K562 (cell line): ENCODE measurements around the gene RAB40B. TPM values are rescaled to one million over a fixed set of nuclear protein-coding genes. Genes with fewer than 3 reads are reported as not detected.

Experiments used
- ATAC-seq: fragments of 200-7000 bp; cut with Tn5 transposase; 3 replicates; pipeline ENCODE4 v1.9.1; 2020; ENCODE audit warnings: moderate library complexity
- BruUV-seq: library from RNA; stranded (reverse); fragments of 400-500 nt; replicated peaks from 2 replicates; lab custom pipeline; 2021; lab: Mats Ljungman, UMichigan
- CTCF ChIA-PET: fragments of 300-600 bp; formaldehyde crosslinking; extraction: SDS; loops from one replicate; lab custom pipeline; 2021; ENCODE audit warnings: low intra/inter-chr PET ratio; lab: Yijun Ruan, JAX
- POLR2A ChIA-PET: fragments of 300-600, 350-650 bp; sonication (Branson Sonifier 250); formaldehyde crosslinking; extraction: SDS; loops from one replicate; lab custom pipeline; 2021; ENCODE audit warnings: antibody characterized with exemption, inconsistent platforms; lab: Yijun Ruan, JAX
- DNase-seq, 4 experiments: peaks; one replicate each; pipeline versions ENCODE4 v3.0.0 to v3.0.0-alpha.2; 2011 to 2018; ENCODE audit warnings: low spot score in 3 of 4, mixed read lengths in 3 of 4; ENCODE audit errors: extremely low read depth in 1 of 4
- FAIRE-seq: peaks from 2 replicates; lab custom pipeline; 2011; peaks lifted over from hg19 to GRCh38; lab: Jason Lieb, UNC
- H2AFZ ChIP-seq: 2 replicates; pipeline ENCODE4 v1.6.0; 2011; ENCODE audit warnings: low read depth, low read length, control low read depth, inconsistent platforms
- H3K27ac ChIP-seq: fragments of 200-600 bp; 3 replicates; pipeline ENCODE4 v1.8.0; 2011; ENCODE audit warnings: low read depth, mild to moderate bottlenecking, control low read depth, inconsistent platforms, low read length, moderate library complexity, mixed read lengths; ENCODE audit errors: extremely low read depth
- H3K27me3 ChIP-seq, 2 experiments: fragments of 300-600 bp in 1 of 2; 2 replicates in 1 of 2; 3 replicates in 1 of 2; pipeline versions ENCODE4 v1.6.0 to v1.8.0; 2011; ENCODE audit warnings: inconsistent platforms in 2 of 2, low read length in 2 of 2, mild to moderate bottlenecking in 1 of 2, mixed read lengths in 1 of 2, moderate library complexity in 1 of 2; ENCODE audit not compliant: control insufficient read depth in 2 of 2, insufficient read depth in 2 of 2
- H3K36me3 ChIP-seq: fragments of 300-600 bp; 3 replicates; pipeline ENCODE4 v1.8.0; 2011; ENCODE audit warnings: mild to moderate bottlenecking, low read length, inconsistent platforms; ENCODE audit not compliant: control insufficient read depth, insufficient read depth
- H3K4me1 ChIP-seq, 2 experiments: fragments of 200-600 bp in 1 of 2; replicated peaks in 1 of 2; 2 replicates in 1 of 2; 3 replicates in 1 of 2; pipeline versions ENCODE4 v1.5.1 to v1.8.0; 2011; ENCODE audit warnings: inconsistent platforms in 2 of 2, low read length in 2 of 2, mild to moderate bottlenecking in 1 of 2, mixed read lengths in 1 of 2, moderate library complexity in 1 of 2; ENCODE audit not compliant: control insufficient read depth in 2 of 2, insufficient read depth in 2 of 2
- H3K4me2 ChIP-seq: 2 replicates; pipeline ENCODE4 v1.6.1; 2011; ENCODE audit warnings: low read length, control low read depth, inconsistent platforms, mixed read lengths; ENCODE audit not compliant: insufficient read depth
- H3K4me3 ChIP-seq: fragments of 200-600 bp; sonication (generic), shearing (Covaris generic); 2 replicates; pipeline ENCODE4 v1.5.1; 2016; ENCODE audit warnings: control low read depth, inconsistent platforms
- H3K79me2 ChIP-seq: fragments of 200-600 bp; 3 replicates; pipeline ENCODE4 v1.8.0; 2011; ENCODE audit warnings: low read length, inconsistent platforms; ENCODE audit not compliant: control insufficient read depth, insufficient read depth
- H3K9ac ChIP-seq, 2 experiments: 2 replicates each; pipeline versions ENCODE4 v1.6.0 to v1.6.1; 2011; ENCODE audit warnings: low read depth in 2 of 2, low read length in 2 of 2, control low read depth in 1 of 2, inconsistent platforms in 1 of 2, mild to moderate bottlenecking in 1 of 2, mixed read lengths in 1 of 2; ENCODE audit not compliant: insufficient read depth in 1 of 2
- H3K9me1 ChIP-seq: one replicate; pipeline ENCODE4 v1.6.0; 2011; ENCODE audit warnings: inconsistent platforms, mild to moderate bottlenecking, low read length, moderate library complexity; ENCODE audit not compliant: control insufficient read depth, insufficient read depth
- H3K9me3 ChIP-seq: replicated peaks from 2 replicates; pipeline ENCODE4 v1.5.1; 2011; ENCODE audit warnings: low read depth, low read length, inconsistent platforms; ENCODE audit not compliant: control insufficient read depth, insufficient read depth
- H4K20me1 ChIP-seq: replicated peaks from 2 replicates; pipeline ENCODE4 v1.6.1; 2011; ENCODE audit warnings: low read length, inconsistent platforms, mixed read lengths; ENCODE audit not compliant: control insufficient read depth, insufficient read depth
- E2F6 ChIP-seq, 2 experiments: IDR thresholded peaks; 2 replicates each; pipeline ENCODE4 v1.6.1; 2011; ENCODE audit warnings: borderline replicate concordance in 1 of 2, control low read depth in 1 of 2, low read depth in 1 of 2, low read length in 1 of 2, mild to moderate bottlenecking in 1 of 2, mixed read lengths in 1 of 2, moderate library complexity in 1 of 2; ENCODE audit not compliant: insufficient read depth in 1 of 2, insufficient read length in 1 of 2, poor library complexity in 1 of 2, severe bottlenecking in 1 of 2; ENCODE audit errors: extremely low read depth in 1 of 2
- ELK1 ChIP-seq: sonication (generic); formaldehyde crosslinking; IDR thresholded peaks from 2 replicates; pipeline ENCODE4 v1.8.1; 2022; ENCODE audit warnings: missing genetic modification reagents
- FOXM1 ChIP-seq, 2 experiments: fragments of 450-650 bp in 1 of 2; sonication (generic) in 1 of 2; formaldehyde crosslinking in 1 of 2; IDR thresholded peaks; 2 replicates each; pipeline versions ENCODE4 v1.6.1 to v1.9.0; 2017 to 2022; ENCODE audit warnings: low read depth in 2 of 2, mild to moderate bottlenecking in 2 of 2, missing genetic modification reagents in 1 of 2, moderate library complexity in 1 of 2
- KDM5B ChIP-seq: fragments of 200-600 bp; sonication (generic); IDR thresholded peaks from 2 replicates; pipeline ENCODE4 v1.6.1; 2012; ENCODE audit warnings: low read depth, mild to moderate bottlenecking, moderate library complexity, low read length, control low read depth, inconsistent platforms; ENCODE audit not compliant: insufficient replicate concordance
- NR1H2 ChIP-seq: sonication (generic); formaldehyde crosslinking; IDR thresholded peaks from 2 replicates; pipeline ENCODE4 v1.4.0; 2020; ENCODE audit warnings: mild to moderate bottlenecking, missing genetic modification reagents
- PRDM10 ChIP-seq: fragments of 450-650 bp; IDR thresholded peaks from 2 replicates; pipeline ENCODE4 v1.6.1; 2018; ENCODE audit not compliant: partially characterized antibody
- SIX5 ChIP-seq, 2 experiments: IDR thresholded peaks; 2 replicates each; pipeline ENCODE4 v1.6.1; 2011; ENCODE audit warnings: low read length in 2 of 2, borderline replicate concordance in 1 of 2, low read depth in 1 of 2, mild to moderate bottlenecking in 1 of 2, moderate library complexity in 1 of 2; ENCODE audit not compliant: insufficient read depth in 1 of 2
- TFE3 ChIP-seq: fragments of 450-650 bp; formaldehyde crosslinking; IDR thresholded peaks from 2 replicates; pipeline ENCODE4 v1.4.0; 2020; ENCODE audit warnings: mild to moderate bottlenecking, mixed read lengths
- WGBS: fragments of 100-300 bp; shearing (Covaris generic); methylation state at CpG from one replicate; pipeline ENCODE4 v1.1.6; 2016; ENCODE audit warnings: low coverage, mixed read lengths; ENCODE audit not compliant: insufficient coverage; ENCODE audit errors: missing lambda C conversion rate; 5-methylcytosine and 5-hydroxymethylcytosine counted together
- in situ Hi-C: fragments of 300-500 bp; cut with MboI; formaldehyde crosslinking; loops from 4 replicates; pipeline ENCODE4 v1.15.0; 2018; ENCODE audit warnings: inconsistent platforms, mixed read lengths
- intact Hi-C: fragments of 100-400 bp; cut with micrococcal nuclease; formaldehyde crosslinking; loops from 2 replicates; pipeline ENCODE4 v1.14.2; 2022
- polyA plus RNA-seq, 8 experiments: library from polyadenylated mRNA; depleted of rRNA in 4 of 8; stranded (reverse) in 5 of 8; unstranded in 3 of 8; fragments of >200 nt; fragmentation: Nextera tagmentation in 2 of 8; fragmentation: Illumina TruSeq in 1 of 8; extraction: Ambion mirVana in 2 of 8; extraction: Trizol in 1 of 8; gene quantifications; 2 replicates each; pipeline versions ENCODE4 v1.2.1 to v1.2.3, GENCODE V29; 2011 to 2014; ENCODE audit warnings: inconsistent platforms in 1 of 8, missing spikeins in 1 of 8
- total RNA-seq, 7 experiments: library from RNA; depleted of rRNA in 6 of 7; stranded (reverse); fragments of >200 nt in 6 of 7; fragmentation: Illumina TruSeq in 2 of 7; extraction: Trizol in 2 of 7; gene quantifications; 2 replicates each; pipeline versions ENCODE4 v1.2.1 to v1.2.3, GENCODE V29; 2011 to 2021; ENCODE audit warnings: low replicate concordance in 1 of 7

RAB40B gene
- total and polyA plus RNA-seq, 9 of the 15 experiments (the other 6 are each of a cell fraction or from before 2014, with no cell fraction given) = 0.13 to 4.6 (median 1.4) TPM

GRCh38 chr17:82658796-82659452 lies 39.6 kb downstream of the RAB40B start:
- in situ Hi-C loops = no loop called here
- Histone ChIP-seq H2AFZ (no peak overlapping the region), H3K27me3 (peaks cover 0 to 26% of the 10 kb centered on the region in 2 experiments; a peak in 2 of 5 replicates), H3K4me3 (no peak overlapping the region), H3K9me1 (no peaks in the 10 kb centered on the region), H3K4me2 (no peak overlapping the region), H4K20me1 (no peaks in the 10 kb centered on the region), H3K4me1 (peaks cover 0 to 32% of the 10 kb centered on the region in 2 experiments; a peak in 2 of 5 replicates), H3K36me3 (no peaks in the 10 kb centered on the region), H3K79me2 (no peaks in the 10 kb centered on the region), H3K27ac (no peak overlapping the region), H3K9ac (no peak overlapping the region), H3K9me3 (peaks cover 10% of the 10 kb centered on the region)
- TF ChIP-seq NR1H2 (CRISPR knock-in tag) (no peak), ELK1 (CRISPR knock-in tag) (no peak), KDM5B (no peak), TFE3 (no peak), PRDM10 (no peak), E2F6 (IDR thresholded peaks at IDR 0.05; ENCODE audit: borderline replicate concordance in 1 of 2, extremely low read depth in 1 of 2, insufficient read depth in 1 of 2, insufficient read length in 1 of 2, low read depth in 1 of 2, low read length in 1 of 2, poor library complexity in 1 of 2, severe bottlenecking in 1 of 2) (no peak), SIX5 (IDR thresholded peaks at IDR 0.05; ENCODE audit: borderline replicate concordance in 1 of 2, insufficient read depth in 1 of 2, low read depth in 1 of 2, low read length in 2 of 2) (no peak), FOXM1 (IDR thresholded peaks at IDR 0.05; ENCODE audit: low read depth) (no peak), FOXM1 (CRISPR knock-in tag; IDR thresholded peaks at IDR 0.05; ENCODE audit: low read depth) (no peak)
- no peak for ATAC-seq
- POLR2A ChIA-PET = no interaction called here
- CTCF ChIA-PET = no interaction called here
- intact Hi-C loops = no loop called here
- no TSS peak for BruUV-seq
- no peak for DNase-seq
- FAIRE-seq = no peak
- 69% methylated on average over 36 of the region's 36 CpGs for WGBS
